BE2C (cell line): ENCODE measurements around the gene BCL11A.

ENCODE experiments used
- DNase-seq: peaks from one replicate; pipeline ENCODE4 v3.0.0-alpha.2; 2020
- H3K27me3 ChIP-seq: fragments of 250-450 bp; sonication (Bioruptor Pico); 2 replicates; pipeline ENCODE4 v1.5.1; 2020; ENCODE audit warnings: mild to moderate bottlenecking
- H3K36me3 ChIP-seq: fragments of 250-450 bp; sonication (Bioruptor Pico); 2 replicates; pipeline ENCODE4 v1.5.1; 2020; ENCODE audit warnings: mild to moderate bottlenecking
- H3K4me1 ChIP-seq: fragments of 250-450 bp; sonication (Bioruptor Pico); 2 replicates; pipeline ENCODE4 v1.5.1; 2020
- H3K4me3 ChIP-seq: 2 replicates; pipeline ENCODE4 v1.5.1; 2011; ENCODE audit warnings: low read depth, low read length
- H3K9me3 ChIP-seq: fragments of 250-450 bp; sonication (Bioruptor Pico); 2 replicates; pipeline ENCODE4 v1.5.1; 2020
- CTCF ChIP-seq: IDR thresholded peaks from 2 replicates; pipeline ENCODE4 v1.5.1; 2012; ENCODE audit warnings: mild to moderate bottlenecking, low read depth, low read length

Gene BCL11A

GRCh38 chr2:60472663-60473289 is 80.7 kb downstream of the BCL11A start:
- Histone ChIP-seq H3K36me3 (no peaks in the 10 kb centered on the region), H3K27me3 (no peaks in the 10 kb centered on the region), H3K4me1 (no peaks in the 10 kb centered on the region), H3K9me3 (no peaks in the 10 kb centered on the region), H3K4me3 (no peak overlapping the region)
- no peak for DNase-seq
- no peak for TF ChIP-seq CTCF

GRCh38 chr2:60472041-60472440 is 81.4 kb downstream of the BCL11A start:
- H3K4me1 ChIP-seq = no peaks in the 10 kb centered on the region

GRCh38 chr2:60470340-60470739 is 83.1 kb downstream of the BCL11A start:
- Histone ChIP-seq H3K9me3 (no peaks in the 10 kb centered on the region), H3K27me3 (no peaks in the 10 kb centered on the region), H3K4me1 (no peaks in the 10 kb centered on the region), H3K36me3 (no peaks in the 10 kb centered on the region), H3K4me3 (no peak overlapping the region)
- DNase-seq = no peak
- no peak for TF ChIP-seq CTCF

More at GRCh38 chr2:60472041-60472440, 81.4 kb downstream of the BCL11A start:
- TF ChIP-seq CTCF = no peak
- no peak for DNase-seq
- Histone ChIP-seq H3K27me3 (no peaks in the 10 kb centered on the region), H3K9me3 (no peaks in the 10 kb centered on the region), H3K36me3 (no peaks in the 10 kb centered on the region), H3K4me3 (no peak overlapping the region)

GRCh38 chr2:60469536-60470317 is 83.7 kb downstream of the BCL11A start:
- H3K36me3 ChIP-seq = no peaks in the 10 kb centered on the region
- no peak overlapping the region for H3K4me3 ChIP-seq
- no peaks in the 10 kb centered on the region for H3K4me1 ChIP-seq
- H3K9me3 ChIP-seq = no peaks in the 10 kb centered on the region
- DNase-seq = no peak
- no peak for TF ChIP-seq CTCF
- H3K27me3 ChIP-seq = no peaks in the 10 kb centered on the region

GRCh38 chr2:60468382-60469085 is 84.9 kb downstream of the BCL11A start:
- Histone ChIP-seq H3K9me3 (no peaks in the 10 kb centered on the region), H3K4me1 (no peaks in the 10 kb centered on the region), H3K4me3 (no peak overlapping the region), H3K36me3 (no peaks in the 10 kb centered on the region), H3K27me3 (no peaks in the 10 kb centered on the region)
- DNase-seq = no peak
- TF ChIP-seq CTCF = no peak
